ENCODE measurements around the gene PTPN14. TPM values are rescaled to one million over a fixed set of nuclear protein-coding genes. Genes with fewer than 3 reads are reported as not detected.

The PTPN14 gene
- total RNA-seq, 1 donor from 2014 or later = 27.2 TPM

DNA sequence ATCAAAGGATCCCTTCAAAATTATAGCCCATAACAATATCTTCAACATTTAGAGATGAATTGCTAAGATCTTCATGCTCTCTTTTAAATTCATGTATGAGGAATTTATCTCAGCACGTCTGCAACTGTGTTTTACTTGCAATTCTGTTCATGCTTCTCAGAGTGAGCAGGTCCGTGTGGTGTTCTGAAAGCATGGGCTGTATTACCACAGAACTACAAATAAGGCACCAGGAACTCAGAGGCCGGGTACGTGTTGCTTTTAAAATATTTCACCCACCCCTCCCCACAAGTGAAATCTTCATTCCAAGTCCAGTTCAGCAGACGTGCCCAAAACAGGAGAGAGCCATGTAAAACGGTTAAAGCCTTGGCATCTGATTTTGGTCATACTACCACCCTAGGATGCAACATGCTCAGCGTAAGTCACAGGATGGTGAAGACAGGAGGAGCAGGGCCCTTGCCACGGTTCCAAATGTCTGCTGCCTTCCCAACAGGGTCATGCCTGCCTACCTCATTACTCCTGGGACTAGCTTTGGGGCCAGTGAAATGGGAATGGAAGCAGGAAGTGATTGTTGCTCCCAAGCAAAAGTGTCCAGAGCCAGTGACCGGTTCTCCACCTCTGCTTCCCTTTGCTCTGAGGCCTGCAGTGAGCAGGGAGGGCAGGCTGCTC is 133.7 kb downstream of the PTPN14 start:
- no peaks in the 10 kb centered on the region for H3K27me3 ChIP-seq
- no peak for TF ChIP-seq CTCF (IDR thresholded peaks at IDR 0.05)
- no peaks in the 10 kb centered on the region for H3K36me3 ChIP-seq
- H3K27ac ChIP-seq = peak overlapping the region; percentile 60 to 70
- intact Hi-C loops (cut with DNase I) = loop anchor here (2.0 kb wide), 1 partner anchor 133 kb away; the partner anchor contains the start of gene PTPN14
- DNase-seq (ENCODE audit: low spot score in 2 of 2) = no peak
- peaks cover 4 to 34% of the 10 kb centered on the region in 2 donors for H3K4me1 ChIP-seq
- no peaks in the 10 kb centered on the region for H3K9me3 ChIP-seq
- peak overlapping the region in 1 of 2 donors; percentile 8 for H3K4me3 ChIP-seq

- intact Hi-C loops (cut with DNase I) = loop anchor here (2.0 kb wide), 1 partner anchor 134 kb away; the partner anchor contains the start of gene PTPN14
- Histone ChIP-seq H3K4me3 (no peak overlapping the region), H3K4me1 (peaks cover 4 to 34% of the 10 kb centered on the region in 2 donors), H3K27ac (peak overlapping the region; percentile 60 to 70), H3K36me3 (no peaks in the 10 kb centered on the region), H3K27me3 (no peaks in the 10 kb centered on the region), H3K9me3 (no peaks in the 10 kb centered on the region)
- DNase-seq (ENCODE audit: low spot score in 2 of 2) = no peak
- TF ChIP-seq CTCF (IDR thresholded peaks at IDR 0.05) = no peak
Measured at GRCh38 chr1:214416858-214417257, 134.5 kb downstream of the PTPN14 start.

DNA sequence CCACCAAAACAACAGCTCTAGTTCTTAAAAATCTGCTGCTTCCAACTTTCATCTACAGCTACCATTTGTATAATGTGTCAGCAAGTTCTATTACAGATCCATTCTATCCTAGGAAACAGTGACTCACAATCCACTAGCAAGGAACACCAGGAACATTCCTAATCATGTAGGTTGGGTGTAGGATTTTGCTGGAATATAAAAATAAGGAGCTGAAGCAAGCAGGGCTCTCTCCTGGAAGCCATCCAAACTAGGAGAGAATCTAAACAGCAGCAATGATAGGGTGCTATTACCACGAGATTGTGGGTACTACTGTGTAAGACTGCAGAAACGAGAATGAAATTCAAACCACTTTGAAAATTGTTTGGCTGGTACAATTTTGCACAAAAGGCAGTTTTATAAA is 135.0 kb downstream of the PTPN14 start:
- peaks cover 4 to 34% of the 10 kb centered on the region in 2 donors for H3K4me1 ChIP-seq
- peak overlapping the region; percentile 60 to 70 for H3K27ac ChIP-seq
- H3K36me3 ChIP-seq = no peaks in the 10 kb centered on the region
- no peak for DNase-seq (ENCODE audit: low spot score in 2 of 2)
- H3K4me3 ChIP-seq = no peak overlapping the region
- no peaks in the 10 kb centered on the region for H3K9me3 ChIP-seq
- TF ChIP-seq CTCF (IDR thresholded peaks at IDR 0.05) = no peak
- intact Hi-C loops (cut with DNase I) = loop anchor here (2.0 kb wide), 1 partner anchor 134 kb away; the partner anchor contains the start of gene PTPN14
- no peaks in the 10 kb centered on the region for H3K27me3 ChIP-seq

- no peak for DNase-seq (ENCODE audit: low spot score in 2 of 2)
- Histone ChIP-seq H3K4me3 (no peak overlapping the region), H3K4me1 (peaks cover 0 to 34% of the 10 kb centered on the region in 2 donors), H3K9me3 (no peaks in the 10 kb centered on the region), H3K27me3 (no peaks in the 10 kb centered on the region), H3K27ac (peak overlapping the region; percentile 60 to 70), H3K36me3 (no peaks in the 10 kb centered on the region)
- TF ChIP-seq CTCF (IDR thresholded peaks at IDR 0.05) = no peak
- intact Hi-C loops (cut with DNase I) = no loop called here
Measured at GRCh38 chr1:214415131-214415530, 136.3 kb downstream of the PTPN14 start.

- no peak for DNase-seq (ENCODE audit: low spot score in 2 of 2)
- no peaks in the 10 kb centered on the region for H3K36me3 ChIP-seq
- H3K27ac ChIP-seq = no peak overlapping the region
- peaks cover 0 to 31% of the 10 kb centered on the region in 2 donors for H3K4me1 ChIP-seq
- no peaks in the 10 kb centered on the region for H3K9me3 ChIP-seq
- H3K4me3 ChIP-seq = no peak overlapping the region
- no peaks in the 10 kb centered on the region for H3K27me3 ChIP-seq
- TF ChIP-seq CTCF (IDR thresholded peaks at IDR 0.05) = no peak
- intact Hi-C loops (cut with DNase I) = no loop called here
Measured at GRCh38 chr1:214414691-214415090, 136.7 kb downstream of the PTPN14 start.
